GM19193 (cell line): ENCODE data around the gene RNF112.

Experiments used
- POLR2A ChIP-seq: IDR thresholded peaks from 4 replicates; pipeline ENCODE4 v1.6.1; 2011; ENCODE audit not compliant: insufficient read depth, insufficient read length; ENCODE audit errors: extremely low read depth

RNF112 gene

DNA sequence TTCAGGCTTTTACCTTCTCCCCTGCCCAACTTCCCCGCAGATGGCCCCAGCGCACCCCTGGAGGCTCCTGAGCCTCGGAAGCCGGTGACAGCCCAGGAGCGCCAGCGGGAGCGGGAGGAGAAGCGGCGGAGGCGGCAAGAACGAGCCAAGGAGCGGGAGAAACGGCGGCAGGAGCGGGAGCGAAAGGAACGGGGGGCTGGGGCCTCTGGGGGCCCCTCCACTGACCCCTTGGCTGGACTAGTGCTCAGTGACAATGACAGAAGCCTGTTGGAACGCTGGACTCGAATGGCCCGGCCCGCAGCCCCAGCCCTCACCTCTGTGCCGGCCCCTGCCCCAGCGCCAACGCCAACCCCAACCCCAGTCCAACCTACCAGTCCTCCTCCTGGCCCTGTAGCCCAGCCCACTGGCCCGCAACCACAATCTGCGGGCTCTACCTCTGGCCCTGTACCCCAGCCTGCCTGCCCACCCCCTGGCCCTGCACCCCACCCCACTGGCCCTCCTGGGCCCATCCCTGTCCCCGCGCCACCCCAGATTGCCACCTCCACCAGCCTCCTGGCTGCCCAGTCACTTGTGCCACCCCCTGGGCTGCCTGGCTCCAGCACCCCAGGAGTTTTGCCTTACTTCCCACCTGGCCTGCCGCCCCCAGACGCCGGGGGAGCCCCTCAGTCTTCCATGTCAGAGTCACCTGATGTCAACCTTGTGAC, 29.1 kb upstream of the RNF112 start:
- TF ChIP-seq POLR2A = no peak

DNA sequence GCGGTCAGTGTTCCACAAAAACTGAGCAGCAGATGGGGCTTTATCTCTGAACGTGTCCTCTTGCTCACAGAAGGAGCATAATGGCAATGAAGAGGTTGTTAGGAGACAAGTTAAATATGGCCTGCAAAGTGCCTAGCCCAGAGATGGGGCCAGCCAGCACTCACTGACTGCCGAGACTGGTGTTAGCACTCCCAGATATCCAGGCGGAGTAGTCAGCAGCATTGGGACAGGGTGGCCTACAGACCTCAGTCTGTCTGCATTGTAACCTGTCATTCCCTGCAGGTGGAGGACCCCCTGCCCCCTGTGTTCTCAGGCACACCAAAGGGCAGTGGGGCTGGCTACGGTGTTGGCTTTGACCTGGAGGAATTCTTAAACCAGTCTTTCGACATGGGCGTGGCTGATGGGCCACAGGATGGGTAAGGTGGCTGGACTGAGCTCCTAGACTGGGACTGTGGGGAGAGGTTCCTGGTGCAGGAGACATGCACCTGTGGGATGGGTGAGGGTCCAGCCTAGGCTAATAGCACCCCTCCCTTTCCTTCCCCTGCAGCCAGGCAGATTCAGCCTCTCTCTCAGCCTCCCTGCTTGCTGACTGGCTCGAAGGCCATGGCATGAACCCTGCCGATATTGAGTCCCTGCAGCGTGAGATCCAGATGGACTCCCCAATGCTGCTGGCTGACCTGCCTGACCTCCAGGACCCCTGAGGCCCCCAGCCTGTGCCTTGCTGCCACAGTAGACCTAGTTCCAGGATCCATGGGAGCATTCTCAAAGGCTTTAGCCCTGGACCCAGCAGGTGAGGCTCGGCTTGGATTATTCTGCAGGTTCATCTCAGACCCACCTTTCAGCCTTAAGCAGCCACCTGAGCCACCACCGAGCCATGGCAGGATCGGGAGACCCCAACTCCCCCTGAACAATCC, 28.2 kb upstream of the RNF112 start:
- TF ChIP-seq POLR2A = no peak

DNA sequence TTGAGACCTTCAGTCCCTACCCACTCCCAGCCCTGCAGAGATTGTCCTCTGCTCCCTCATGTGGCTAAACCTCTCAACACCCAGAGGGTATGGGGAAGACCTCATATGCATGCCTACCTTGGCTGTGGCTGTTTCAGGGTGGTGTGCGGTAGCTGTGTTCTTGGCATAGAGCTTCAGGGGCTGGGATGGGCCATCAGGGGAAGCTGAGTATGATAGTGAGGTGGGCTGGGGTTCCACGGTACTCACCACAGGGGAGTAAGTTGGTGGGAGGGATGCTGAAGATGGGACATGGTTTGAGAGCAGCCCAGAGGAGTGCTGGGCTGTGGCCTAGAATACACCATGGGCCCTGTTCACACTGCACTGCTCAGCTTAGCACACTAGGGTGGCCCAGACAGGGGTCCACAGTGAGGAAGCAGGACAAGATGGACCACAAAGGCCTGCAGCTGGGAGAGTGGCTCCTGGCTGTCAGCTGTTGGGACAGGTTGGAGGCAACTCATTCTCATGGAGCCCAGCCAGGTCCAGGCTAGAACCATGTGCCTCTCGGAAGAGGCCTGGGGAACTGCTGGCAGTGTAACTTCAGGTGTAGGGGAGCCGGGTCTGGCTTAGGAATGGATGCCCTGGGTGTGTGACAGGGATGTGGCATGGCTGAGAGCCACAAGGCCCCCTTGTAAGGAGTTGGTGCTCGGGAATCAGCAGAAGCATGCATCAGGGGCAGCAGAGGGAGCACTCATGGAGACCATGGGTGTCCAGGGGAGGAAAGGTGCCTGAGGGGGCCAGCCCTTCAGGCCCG, 27.2 kb upstream of the RNF112 start:
- TF ChIP-seq POLR2A = no peak

DNA sequence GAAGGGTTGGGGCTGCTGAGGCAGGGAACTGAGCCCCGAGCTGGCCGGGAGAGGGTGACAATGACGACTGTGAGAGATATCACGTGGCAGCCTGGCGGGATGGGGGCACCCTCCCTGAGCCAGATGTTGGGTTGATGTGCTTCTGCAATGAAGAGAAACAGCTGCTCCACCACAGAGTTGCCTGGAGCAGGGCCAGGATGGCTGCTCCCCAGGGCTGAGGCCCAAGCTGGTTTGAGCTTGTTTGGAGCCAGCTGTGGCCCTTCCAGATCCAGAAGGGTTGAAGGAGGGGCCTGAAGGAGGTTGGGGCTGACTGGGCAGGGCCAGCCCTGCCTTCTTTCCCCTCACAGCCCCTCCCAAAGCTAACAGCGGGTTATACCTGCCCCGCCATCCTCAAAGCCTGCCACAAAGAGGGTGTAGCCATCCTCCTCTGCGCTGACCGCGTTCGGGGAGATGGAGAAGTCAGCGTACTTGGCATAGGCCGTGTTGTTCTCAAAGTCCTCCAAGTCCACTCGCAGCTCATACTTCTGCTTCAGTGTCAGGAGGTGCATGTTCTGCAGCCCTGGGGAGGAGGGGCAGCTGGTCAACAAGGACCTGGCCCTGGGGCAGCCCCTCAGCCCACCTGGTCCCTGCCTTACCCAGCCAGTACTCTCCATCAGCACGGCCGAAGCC, 26.2 kb upstream of the RNF112 start:
- TF ChIP-seq POLR2A = no peak

DNA sequence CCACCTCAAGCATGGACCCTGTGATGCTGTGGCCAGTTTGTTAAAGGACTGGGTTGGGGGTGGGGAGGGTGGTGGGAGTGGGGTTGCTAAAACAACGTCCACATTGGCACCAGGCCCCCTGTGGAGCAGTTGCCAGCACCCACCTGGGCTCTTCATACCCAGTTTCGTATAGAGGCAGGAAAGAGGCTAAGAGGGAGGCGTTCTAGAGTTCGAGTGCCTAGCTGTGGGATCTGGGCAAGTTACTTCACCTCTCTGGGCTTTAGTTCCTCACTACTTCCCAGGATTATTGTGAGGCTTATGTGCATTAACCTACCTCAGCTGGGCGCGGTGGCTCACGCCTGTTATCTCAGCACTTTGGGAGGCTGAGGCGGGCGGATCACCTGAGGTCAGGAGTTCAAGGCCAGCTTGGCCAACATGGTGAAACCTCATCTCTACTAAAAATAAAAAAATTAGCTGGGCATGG, 25.5 kb upstream of the RNF112 start:
- no peak for TF ChIP-seq POLR2A

DNA sequence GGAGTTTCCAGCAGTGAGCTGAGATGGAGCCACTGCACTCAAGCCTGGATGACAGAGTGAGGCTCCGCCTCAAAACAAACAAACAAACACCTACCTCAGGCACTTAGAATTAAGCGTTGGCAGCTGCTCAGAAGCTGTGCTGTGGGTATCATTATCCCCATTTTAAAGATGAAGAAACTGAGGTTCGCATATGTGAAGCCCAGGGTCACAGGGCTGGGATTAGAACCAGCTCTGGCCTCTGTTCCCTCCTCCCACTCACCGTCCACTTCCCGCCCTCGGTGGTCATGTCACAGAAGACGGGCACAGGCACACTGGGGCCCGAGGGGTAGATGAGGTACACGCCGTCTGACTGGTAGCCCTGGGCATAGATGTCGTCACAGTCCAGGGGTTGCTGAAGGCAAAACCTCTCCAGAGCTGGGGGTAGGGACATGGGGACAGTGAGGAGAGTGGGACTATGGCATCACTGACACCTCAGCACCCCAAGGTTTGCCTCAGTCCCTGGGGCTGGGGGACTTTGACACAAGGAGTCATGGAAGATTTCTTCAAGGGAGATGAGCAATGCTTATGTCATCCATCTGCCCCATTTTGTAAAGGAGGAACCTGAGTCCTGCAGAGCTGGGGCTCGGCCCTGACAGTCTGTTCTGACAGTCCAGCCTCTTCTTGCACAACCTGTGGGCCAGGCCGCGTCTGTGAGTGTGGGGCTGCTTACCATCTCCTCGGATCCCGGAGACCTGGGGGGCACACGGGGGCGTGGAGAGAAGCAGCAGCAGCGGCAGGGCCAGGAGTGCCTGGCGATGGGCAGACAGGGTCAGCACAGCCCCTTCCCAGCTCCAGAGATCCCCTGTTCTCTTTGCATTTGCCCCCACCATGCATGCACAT, 24.7 kb upstream of the RNF112 start:
- no peak for TF ChIP-seq POLR2A

DNA sequence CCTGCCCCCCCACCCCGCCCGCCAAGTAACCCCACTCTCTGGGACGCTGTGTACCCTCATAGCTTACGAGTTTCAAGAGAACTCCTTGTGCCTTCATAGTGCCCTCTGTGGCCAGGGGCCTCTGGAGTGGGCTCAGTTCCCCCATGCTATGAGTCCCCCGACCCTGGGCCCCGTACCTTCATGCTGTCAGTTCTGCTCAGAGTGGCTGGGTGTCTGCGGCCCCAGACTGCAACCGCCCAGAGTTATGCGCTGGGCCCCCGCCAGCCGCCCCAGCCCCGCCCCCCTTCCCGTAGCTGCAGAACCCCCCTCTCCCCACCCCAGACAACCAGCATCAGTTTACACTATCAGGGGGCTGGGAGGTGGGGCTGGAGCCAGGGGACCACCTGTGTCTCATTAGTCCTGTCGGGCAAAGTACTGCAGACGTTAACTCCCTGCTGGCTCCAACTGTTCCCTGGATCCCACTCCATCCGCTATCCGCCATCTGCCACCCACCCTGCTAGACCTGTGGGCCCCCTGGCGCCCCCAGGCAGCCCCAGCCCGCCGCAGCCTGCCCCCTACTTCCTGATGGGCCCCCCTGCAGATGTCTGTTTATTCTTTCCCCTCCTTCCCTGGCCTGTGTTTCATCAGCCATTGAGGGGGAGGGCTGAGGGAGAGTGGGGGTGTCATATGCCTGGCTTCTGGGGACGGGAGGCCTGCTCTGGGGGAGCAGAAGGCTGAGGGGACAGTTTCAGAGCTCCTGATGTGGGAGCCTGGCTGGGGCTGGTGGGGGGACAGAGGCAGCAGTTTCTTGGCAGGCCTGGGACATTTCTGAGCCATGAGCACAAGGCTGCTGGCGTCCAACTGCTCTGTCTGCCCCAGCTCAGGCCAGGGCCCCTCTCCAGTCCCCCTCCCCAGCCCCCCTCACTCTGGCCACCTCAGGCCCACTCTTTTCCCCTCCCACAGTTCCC, 23.8 kb upstream of the RNF112 start, which contains the start of gene MFAP4:
TSS of gene MFAP4 (minus strand) at position 217 of the 947 bp plus-strand sequence. CDS start at position 182, 35 bp downstream.
- TF ChIP-seq POLR2A = no peak

DNA sequence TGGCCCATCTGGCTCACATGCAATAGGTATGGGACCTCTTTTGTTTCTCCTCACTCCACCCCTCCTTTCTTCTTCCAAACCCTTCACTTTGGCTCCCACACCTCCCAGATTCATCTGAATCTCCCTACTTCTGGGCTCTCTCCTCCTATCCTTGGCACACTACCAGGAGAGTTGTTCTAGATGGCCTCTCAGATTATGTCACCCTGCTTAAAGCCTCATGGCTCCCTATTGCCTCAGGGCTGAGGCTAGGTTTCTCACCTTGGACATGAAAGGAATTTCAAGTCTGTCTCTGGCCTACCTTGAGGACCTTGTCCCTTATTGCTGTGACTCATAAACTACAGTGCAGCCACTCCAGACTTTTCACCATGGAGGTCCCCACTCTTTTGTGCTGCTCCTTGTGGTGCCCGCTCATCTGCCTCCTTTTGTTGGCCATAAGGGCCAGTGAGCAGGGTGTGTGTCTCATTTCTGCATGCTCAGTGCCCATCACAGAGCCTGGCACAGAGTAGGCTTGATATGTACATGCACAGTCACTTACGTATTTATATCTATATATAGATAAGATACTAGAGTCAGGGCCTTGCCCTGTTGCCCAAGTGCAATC, 23.0 kb upstream of the RNF112 start:
- TF ChIP-seq POLR2A = no peak

DNA sequence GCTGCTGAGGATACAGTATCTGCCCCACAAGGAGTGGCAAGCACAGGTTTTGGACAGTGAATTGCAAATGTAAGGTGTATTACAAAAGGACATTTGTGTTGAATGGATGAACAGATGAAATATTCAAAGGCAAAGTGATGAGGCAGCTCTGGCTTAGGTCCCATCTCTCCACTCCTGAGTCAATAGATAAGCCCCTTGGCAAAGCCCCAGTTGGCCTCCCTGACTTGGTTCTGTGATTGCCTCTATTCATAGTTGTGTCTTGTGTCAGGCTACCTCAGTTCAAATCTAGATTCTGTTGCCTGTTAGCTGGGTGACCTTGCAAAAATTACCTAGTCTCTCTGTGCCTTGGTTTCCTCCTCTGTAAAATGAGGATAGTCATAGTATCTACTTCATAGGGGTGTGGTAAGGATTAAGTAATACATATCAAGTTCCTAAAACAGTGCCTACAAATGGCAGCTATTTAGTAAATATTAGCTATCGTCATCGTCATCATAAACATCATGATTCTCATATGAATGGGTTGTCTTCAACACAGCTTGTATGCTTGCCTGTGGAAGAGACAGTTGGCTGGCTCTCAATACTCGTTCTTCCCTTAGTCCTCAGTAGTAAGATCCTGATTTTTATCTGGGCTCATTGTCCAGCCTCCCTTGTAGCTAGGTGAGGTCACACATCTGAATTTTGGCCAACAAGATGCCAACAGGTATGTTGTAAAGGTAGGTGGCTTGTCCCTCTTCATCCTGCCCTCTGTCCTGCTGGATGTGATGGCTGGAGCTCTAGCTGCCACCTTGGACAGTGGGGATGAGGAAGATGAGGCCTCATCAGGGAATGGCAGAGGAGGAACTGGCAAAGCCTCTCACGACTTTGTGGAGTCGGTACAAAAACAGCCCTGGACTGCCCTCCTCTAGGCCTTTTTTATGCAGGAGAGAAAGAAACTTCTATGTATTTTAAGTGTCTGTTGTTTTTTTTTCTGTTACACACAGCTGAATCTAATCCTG, 21.9 kb upstream of the RNF112 start:
- no peak for TF ChIP-seq POLR2A

DNA sequence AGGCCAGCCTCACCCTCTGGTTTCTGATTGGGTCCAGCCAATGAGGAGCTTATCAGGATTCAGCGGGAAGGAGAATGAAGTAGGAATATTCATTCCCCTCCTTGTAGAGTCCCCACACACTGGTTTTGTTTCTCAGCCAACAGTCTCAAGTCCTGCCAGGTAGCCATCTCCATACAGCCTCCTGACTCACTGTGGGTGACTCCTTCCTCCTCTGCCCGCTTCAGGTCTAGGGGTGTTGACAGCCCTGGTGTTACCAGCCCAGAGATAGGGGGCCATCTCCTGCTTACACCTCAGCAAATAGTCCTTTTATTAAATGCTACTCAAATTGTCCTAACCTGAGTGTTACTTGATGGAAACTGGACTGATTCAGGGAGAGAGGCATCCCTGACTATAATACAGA, 20.1 kb upstream of the RNF112 start:
- TF ChIP-seq POLR2A = no peak

DNA sequence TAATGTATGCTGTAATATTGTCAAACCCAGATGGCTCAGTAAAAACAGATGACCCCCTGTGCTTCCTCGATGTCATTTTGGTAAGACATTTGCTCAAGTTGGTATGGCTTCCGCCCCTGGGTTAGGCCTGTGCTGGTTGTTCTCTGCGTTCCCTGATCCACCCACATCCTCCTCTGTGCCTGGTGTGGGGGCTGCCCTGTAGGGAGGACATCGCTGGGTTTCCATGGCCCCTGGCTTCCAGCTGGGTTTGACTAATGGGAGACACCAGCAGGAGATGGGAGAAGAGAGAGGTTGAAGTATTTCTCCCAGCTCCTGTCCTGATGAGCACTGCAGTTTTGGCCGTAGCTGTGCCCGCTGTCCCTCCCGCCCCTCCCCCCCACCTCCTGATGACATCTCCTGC, 19.6 kb upstream of the RNF112 start:
- TF ChIP-seq POLR2A = no peak
